CD4-positive, alpha-beta T cell treated with Interferon gamma for 1 hour (primary cell): ENCODE data around the gene GPR137B.

Experiments used
- DNase-seq: peaks from one replicate; pipeline ENCODE4 v3.0.0-alpha.2; 2020

GPR137B gene

DNA sequence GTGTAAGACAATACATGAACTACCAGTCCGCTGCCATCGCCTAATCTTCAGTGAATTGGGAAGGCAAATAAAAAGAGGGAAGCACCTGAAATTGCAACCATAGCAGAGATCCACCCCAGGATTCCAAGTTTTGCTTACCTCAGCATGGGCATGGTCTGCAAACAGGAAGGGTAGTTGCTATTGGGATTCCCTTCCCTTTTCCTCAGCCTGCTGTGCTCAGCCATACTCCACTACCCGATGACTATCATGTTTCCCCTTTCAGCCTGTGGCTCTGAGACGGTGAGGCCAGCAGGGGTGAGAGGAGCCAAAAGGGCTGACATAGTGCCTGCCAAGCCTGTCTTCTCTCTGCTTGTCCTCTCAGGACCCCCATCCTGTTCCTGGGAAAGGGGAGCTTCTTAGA is 64.2 kb downstream of the GPR137B start:
- DNase-seq = peak; percentile 6

DNA sequence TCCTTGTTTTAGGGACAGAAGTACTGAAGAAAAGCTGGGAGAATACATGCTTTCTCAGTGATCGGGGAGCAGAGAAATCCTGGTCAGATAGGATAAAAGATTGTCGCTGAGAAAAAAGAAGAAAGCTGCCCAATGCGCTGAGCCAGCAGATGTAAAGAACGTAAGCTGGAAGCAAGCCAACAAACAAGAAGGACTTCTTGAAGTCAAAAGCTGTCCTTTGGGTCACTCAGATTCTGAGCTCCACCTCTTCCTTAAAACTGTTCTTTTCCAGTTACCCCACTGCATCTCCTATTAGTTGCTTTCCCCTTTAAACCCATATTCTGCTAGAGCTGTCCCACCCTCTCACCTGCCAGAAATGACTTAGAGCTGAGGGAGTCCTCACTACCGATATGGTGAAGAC is 64.8 kb downstream of the GPR137B start:
- DNase-seq = no peak

DNA sequence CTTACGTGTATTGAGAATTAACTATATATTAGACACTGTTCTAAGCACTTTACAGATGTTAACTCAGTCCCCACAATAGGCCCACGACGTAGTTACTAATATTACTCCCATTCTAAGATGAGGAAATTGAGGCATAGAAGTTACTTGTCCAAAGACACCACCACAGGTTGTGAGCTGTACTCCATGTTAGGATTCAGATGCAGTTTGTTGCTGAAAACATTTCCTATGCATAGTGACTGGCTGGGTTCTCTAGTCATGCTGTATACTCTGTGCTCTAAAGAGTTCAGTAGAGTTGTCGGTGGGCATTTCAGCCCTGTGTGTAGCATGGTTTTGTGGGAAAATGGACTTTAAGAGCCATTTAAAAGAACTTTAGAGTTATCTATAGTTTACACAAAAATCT is 65.2 kb downstream of the GPR137B start:
- no peak for DNase-seq

DNA sequence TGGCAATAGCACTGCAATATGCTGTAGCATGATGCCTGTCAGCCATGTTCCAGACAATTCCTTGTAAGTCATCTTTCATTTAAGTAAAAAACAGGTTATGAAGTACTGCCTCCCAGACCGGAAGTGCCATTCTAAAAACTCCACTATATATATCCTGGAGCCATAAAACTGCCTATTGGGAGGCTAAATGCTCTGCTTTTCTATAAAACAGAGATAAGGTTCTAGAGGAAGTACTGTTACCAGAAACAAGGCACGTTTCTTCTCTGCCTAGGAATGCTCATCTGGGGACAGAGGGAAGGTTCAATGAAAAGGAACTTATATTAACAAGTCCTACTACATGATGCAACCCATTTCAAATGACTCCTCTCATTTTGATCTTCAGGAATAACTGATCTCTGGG is 66.8 kb downstream of the GPR137B start:
- DNase-seq = no peak

DNA sequence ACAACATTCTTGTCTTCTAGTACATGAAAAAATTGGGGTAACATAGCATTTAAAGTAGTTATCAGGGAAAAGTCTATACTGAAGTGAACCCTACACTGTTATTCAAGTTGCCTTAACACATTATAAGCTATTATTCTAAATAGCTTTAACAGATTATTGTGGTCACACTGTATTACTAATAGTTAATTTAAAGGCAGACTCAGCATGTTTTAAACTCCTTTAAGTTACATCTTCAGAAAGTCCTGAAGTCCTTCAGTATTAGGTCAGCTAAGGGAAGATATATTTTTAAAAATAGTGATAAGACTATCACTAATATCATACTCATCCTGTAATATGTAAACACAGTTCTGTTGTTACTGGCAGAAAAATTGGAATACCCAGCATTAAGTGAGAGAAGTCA is 67.4 kb downstream of the GPR137B start:
- no peak for DNase-seq

DNA sequence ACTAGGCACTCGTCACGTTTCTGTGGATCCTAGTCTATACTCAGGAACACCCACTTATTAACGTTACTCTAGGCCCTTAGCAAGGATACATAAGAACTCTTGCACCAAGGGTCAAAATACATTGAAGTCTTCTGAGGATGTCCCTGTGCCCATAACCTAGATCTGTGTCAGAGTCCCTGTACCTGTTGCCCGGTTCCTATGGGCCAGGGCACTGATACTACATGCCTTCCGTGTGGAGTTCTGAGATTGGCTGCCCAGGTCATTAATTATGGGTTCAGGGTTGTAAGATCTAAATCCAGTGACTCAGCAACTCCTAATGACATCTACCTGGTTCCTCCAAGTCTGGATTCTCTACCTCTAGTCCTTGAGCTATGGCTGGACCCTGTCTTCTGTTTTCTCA is 69.5 kb downstream of the GPR137B start:
- DNase-seq = no peak

DNA sequence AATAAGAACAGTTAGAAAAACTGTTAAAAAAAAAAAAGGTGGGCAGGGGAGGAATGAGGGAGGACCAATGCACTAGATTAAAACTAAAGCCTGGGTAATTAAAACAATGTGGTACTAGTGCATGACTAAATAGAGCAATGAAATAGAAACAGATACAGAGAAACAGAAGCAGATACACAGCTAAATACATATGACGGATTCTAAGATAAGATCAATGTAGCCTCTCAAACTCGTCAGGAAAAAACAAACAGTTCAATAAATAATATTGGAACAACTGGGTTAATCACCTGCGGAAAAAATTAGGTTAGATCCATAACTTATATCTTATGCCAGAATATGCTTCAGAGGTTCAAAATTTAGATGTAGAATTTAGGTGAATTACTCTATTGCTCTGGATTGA is 71.2 kb downstream of the GPR137B start:
- DNase-seq = no peak

DNA sequence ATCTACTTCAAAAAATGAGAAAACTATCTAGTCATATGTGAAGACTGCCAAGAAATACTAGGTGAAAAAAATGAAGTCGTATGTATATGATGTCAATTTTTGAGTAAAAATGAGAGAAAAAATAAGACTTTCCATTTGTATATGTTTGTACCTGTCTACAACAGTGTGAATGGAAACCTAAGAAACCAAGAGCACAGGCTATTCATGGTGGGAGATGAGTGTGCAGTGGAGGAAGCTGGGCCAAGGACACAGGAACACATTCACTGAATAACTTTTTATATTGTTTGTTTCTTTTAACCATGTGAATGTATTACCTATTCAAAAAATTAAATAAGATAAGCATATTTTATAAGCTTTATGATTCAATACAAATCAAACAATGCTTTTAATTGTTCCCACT is 72.4 kb downstream of the GPR137B start:
- no peak for DNase-seq

DNA sequence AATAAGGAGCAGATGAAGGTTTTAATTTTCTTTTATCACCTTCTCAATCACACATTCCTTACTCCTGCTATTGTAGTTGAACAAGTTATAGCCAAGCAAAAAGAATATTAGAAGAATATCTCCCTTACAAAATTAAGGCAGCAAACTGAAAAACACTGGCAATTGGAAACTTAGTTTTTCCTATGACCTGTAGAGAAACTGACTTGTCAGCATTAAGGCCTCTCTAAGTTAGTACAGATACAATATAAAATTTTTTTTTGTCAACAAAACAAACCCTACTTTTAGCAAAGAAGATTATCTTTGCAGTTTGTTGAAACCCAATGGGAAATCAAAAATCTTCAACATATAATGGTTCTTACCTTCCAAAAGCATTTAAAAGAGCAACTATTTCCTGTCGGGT is 78.1 kb downstream of the GPR137B start:
- no peak for DNase-seq

DNA sequence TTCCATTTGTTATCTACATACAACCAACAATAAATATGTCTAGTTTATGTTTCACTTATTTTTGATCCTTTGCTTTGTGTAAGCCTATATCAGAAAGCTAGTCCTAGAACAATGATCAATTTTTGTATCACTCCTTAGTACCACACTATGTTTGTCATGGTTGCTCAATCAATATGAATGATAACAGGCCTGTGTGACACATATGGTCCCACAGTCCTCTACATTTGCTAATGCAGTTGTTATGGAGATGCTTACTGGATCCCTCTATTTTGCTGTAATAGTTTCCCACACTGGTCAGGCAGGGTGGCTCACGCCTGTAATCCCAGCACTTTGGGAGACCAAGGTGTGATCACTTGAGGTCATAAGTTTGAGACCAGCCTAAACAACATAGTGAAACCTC is 80.3 kb downstream of the GPR137B start:
- no peak for DNase-seq

DNA sequence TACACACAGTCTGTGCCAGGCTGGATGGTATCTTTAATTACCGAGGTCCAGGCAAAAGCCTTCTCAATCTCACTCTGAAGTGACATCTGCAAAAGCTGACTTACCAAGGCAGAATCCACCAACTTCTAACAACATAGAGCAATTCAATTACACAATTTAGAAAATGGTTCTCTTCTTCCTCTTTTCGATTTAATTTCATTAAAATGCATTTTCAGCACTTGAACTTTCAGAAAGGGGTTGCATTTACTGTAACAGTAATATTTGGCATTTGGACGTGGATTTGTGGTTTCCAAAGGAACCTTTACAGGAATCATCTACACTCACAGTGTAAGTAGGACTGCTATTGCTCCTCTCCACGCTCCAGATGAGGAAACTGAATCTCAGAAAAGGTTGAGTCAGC is 86.1 kb downstream of the GPR137B start:
- no peak for DNase-seq

DNA sequence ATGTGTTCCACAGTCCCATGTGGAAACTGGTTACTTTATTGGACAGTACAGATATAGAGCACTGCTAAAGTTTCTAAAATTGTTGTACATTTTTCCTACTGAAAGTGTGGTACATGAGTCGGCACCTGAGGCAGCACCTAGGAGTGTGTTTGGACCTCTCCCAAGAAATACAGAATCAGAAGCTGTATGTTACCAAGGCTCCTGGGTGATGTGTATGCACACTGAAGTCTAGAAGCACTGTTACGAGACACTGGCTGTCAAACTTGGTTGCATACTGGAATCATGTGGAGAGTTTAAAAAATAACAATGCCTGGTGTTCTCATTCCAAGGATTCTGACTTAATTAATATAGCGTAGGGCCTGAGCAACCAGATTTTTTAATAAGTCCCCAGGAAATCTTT is 92.8 kb downstream of the GPR137B start:
- no peak for DNase-seq

DNA sequence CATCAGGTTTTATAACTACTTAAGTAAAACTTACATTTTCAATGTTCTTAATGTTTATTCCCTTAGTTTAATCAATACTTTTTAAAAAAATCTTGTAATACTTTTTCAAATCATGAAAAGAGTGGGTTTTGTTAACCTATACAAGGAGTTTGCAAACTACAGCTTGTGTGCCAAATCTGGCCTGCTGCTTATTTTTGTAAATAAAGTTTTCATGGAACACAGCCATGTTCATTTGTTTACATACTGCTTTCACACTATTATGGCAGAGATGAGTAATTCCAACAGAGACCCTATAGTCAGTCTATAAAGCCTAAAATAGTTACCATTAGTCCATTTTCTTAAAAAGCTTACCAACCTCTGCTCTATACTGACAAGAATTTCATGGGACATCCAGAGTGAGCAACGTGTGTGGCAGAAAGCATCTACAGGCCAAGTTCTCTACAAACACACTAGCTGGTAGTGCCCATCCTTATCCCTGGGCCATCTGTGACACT is 96.8 kb downstream of the GPR137B start:
- no peak for DNase-seq

DNA sequence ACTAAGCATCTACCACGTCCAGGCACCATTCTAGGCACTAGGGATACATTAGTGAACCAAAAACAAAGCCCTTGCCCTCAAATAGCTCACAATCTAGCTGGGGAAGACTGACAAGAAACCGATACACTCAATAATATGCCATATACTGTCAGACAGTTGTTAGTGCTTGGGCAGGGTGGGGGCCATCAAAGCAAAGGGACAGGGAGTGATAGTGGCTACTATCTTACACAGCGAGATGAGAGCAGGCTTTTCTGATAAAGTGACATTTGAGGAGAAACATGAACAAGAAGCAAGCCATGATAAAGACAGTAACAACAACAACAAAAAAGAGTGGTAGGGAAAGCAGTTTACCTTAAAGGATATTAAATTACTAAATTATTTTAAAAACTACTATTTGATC is 98.3 kb downstream of the GPR137B start:
- no peak for DNase-seq

DNA sequence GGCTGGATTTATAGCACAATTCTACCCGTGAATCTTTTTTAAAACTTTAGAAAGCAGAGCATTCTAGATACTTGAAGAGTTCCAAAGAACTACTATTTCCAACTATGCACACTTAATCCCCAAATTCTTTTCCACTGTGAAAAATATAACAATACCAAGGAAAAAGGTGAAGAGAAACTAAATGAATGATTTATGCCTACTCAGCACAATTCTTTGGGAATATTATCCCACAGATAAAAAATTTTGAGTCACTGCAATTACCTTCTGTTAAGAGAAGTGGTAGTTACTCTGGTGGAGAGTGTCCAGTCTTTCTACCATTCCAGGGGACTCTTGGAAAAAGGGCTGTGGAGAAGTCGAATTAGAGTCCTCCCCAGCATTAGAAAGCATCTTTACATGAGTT is 100.2 kb downstream of the GPR137B start:
- DNase-seq = no peak

DNA sequence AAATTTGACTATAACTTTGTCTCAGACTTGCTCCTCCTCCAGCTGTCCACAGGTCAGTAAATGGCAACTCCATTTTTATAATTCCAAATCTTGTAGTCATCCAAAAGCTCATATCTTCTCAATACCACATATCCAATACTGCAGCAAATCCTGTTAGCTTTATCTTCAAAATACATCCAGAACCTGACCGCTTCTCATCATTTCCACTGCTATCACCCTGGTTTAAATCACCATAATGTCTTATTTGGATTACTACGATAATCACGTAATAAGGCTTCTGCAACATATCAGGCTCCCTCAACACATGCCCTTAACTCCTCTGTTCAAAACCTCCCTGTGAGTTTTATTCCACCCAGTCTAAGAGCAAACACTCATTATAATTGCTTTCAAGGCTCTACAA is 104.9 kb downstream of the GPR137B start:
- no peak for DNase-seq

DNA sequence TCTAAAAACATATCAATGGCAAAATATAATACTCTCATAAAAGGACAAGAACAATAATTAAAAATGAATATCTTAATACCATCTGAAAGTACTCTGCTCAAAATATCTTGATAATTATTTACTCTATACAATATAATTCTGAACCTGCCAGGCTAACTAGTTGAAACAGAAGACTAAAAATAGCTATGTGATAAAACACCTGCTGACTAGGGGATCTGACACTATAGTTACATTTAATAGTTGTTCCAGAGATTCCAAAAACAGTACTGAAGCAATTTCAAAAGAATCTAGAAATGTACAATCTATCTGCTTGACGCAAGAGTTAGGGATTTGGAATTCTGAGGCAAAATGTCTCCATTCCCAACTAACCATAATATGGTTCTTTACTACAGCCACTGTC is 109.2 kb downstream of the GPR137B start:
- DNase-seq = no peak

DNA sequence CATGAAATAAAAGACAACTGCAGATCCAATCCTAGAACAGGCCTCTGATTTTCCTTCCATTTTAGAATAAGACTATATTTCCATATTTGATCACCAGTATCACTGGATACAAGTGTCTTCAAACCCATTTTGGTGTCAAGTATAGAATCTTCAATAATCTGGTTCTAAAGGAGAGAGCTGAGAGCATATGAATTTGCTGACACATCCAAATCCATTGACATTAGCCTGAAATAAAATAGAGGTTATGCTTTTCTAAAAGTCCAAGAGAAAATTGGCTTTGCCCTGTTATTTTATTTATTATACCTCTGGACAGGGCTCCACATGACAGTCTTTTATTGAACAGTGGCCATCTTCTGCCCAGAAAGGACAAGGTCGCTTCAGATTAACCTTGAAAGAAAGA is 110.8 kb downstream of the GPR137B start:
- no peak for DNase-seq

DNA sequence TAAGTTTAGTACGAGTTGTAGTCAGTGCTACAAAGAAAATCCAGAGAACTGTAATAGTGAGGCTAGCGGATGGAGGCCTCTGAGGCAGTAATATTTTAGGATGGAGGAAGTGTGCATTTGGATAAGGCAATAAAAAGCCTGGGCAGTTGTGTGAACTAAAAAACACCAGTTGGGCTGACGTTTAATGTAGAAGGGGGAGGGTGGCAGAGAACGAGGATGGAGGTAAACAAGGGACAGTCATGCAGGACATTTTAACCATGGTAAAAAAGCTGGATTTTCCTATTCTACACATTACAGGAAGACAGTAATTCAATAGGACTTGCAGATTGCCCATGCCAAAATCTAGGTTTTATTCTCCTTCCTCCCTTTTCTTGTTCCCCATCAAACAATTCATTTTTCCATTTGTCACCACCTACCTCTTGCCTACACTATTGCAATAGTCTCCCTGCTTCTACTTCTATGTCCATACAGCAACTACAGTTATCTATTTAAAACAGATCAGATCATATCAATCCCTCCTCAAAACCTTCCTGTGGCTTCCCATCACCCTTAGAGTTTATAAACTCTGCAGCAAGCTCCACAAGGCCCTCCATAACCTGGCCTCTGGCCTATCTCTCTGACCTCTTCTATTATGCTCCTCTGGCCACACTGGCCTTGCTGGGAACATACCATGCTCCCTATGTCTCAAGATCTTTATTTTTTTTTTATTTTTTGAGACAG is 111.7 kb downstream of the GPR137B start:
- DNase-seq = no peak

DNA sequence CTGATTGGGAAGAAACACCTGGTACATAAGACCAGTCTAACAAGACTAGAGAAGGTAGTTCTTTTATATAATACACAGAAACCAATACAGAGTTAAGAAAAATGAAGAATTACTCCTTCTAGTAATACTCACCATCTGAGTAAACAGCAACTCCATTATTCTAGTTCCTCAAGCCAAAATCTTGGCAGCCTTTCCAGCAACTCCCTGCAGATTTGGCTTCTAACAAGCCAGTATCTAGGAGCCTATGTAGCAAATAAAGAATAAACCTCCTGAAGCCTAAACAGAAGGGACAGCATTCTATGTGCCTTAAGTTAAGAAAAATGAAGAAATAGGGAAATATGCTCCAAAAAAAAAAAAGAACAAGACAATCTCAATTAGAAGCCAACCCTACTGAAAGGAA is 114.9 kb downstream of the GPR137B start:
- DNase-seq = no peak

DNA sequence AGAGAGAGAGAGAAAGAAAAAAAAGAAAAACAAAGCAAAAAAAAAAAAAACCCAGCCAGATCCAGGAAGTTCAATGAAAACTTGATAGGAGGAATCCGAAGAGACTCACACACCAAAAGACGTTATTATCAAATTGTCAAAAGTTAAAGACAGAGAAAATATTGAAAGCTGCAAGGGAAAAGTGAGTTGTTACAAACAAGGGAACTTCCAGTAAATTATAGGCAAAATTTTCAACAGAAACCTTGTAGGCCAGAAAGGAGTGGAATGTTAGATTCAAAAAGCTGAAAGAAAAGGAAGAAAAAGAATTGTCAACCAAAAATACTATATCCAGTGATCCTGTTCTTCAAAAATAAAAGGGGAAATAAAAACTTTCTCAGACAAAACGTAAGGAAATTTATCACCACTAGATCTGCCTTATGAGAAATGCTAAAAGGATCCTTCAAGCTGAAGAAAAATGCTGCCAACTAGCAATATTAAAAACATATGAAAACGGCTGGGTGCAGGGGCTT is 115.8 kb downstream of the GPR137B start:
- no peak for DNase-seq
